ENCODE results near the gene WDCP. TPM values are rescaled to one million over a fixed set of nuclear protein-coding genes. Genes with fewer than 3 reads are reported as not detected.
A peak's percentile ranks its signal among the peaks of the same experiment; 100 is the strongest.

Gene WDCP
- total RNA-seq, 1 donor from 2014 or later: 11.4 TPM

- peak; percentile 49 for DNase-seq
These were observed 58.8 kb downstream of the WDCP start for GRCh38 chr2:23988371-23988770.

Other genes with a start within 250 kb of the WDCP start
- gene ATAD2B, start 120.3 kb downstream of the WDCP start, total RNA-seq: 15.6 and 23.3 TPM in 2 replicates
- gene UBXN2A, start 106.9 kb downstream of the WDCP start, total RNA-seq: 13.1 and 17.0 TPM in 2 replicates
- gene MFSD2B, start 37.3 kb downstream of the WDCP start, total RNA-seq: under 0.01 and 0.09 TPM in 2 replicates
- gene FKBP1B, start 2.4 kb upstream of the WDCP start, total RNA-seq: 9.9 and 14.5 TPM in 2 replicates
- gene SF3B6, start 28.9 kb upstream of the WDCP start, total RNA-seq: 113 and 165 TPM in 2 replicates
- 63.2 and 88.3 TPM in 2 replicates for gene TP53I3, start 37.4 kb upstream of the WDCP start, total RNA-seq
- 0.23 and 1.7 TPM in 2 replicates for gene PFN4, start 75.9 kb upstream of the WDCP start, total RNA-seq
- gene FAM228B, start 76.1 kb upstream of the WDCP start, total RNA-seq: 5.2 and 11.6 TPM in 2 replicates
- gene FAM228A, start 127.7 kb upstream of the WDCP start, total RNA-seq: 0.28 TPM in 1 of 2 replicates, not detected in the other